PC-9 (cell line): Measurements from ENCODE around the gene KBTBD8. TPM values are rescaled to one million over a fixed set of nuclear protein-coding genes. Genes with fewer than 3 reads are reported as not detected.

ENCODE experiments used
- BruUV-seq: library from RNA; stranded (reverse); fragments of 400-500 nt; replicated peaks from 2 replicates; lab custom pipeline; 2021; lab: Mats Ljungman, UMichigan
- CTCF ChIA-PET: fragments of 300-600 bp; sonication (Branson Sonifier 250); formaldehyde crosslinking; loops from one replicate; lab custom pipeline; 2022; ENCODE audit warnings: antibody characterized with exemption; lab: Charles Lee
- POLR2A ChIA-PET: fragments of 300-600 bp; sonication (Branson Sonifier 250); formaldehyde crosslinking; loops from one replicate; lab custom pipeline; 2022; ENCODE audit warnings: antibody characterized with exemption; ENCODE audit not compliant: unreplicated experiment; lab: Charles Lee
- DNase-seq, 2 experiments: peaks; one replicate each; pipeline versions ENCODE4 v3.0.0 to v3.0.0-alpha.2; 2015 to 2022; ENCODE audit warnings: mixed read lengths in 1 of 2
- H2AFZ ChIP-seq: fragments of 200-600 bp; sonication (generic); 2 replicates; pipeline ENCODE4 v1.8.1; 2017; ENCODE audit warnings: antibody characterized with exemption
- H3F3A ChIP-seq: fragments of 200-600 bp; sonication (generic); 2 replicates; pipeline ENCODE4 v1.8.1; 2017; ENCODE audit warnings: antibody characterized with exemption, mild to moderate bottlenecking, low read depth; ENCODE audit not compliant: insufficient read depth
- H3K27ac ChIP-seq: fragments of 200-600 bp; sonication (generic); 2 replicates; pipeline ENCODE4 v1.6.1; 2016; ENCODE audit warnings: mixed run types
- H3K27me3 ChIP-seq: fragments of 200-600 bp; sonication (generic); 2 replicates; pipeline ENCODE4 v1.6.1; 2016; ENCODE audit warnings: low read depth, mixed run types; ENCODE audit not compliant: insufficient read depth
- H3K36me3 ChIP-seq: fragments of 200-600 bp; sonication (generic); 2 replicates; pipeline ENCODE4 v1.6.1; 2016; ENCODE audit warnings: low read depth, mixed run types
- H3K4me1 ChIP-seq: fragments of 200-600 bp; sonication (generic); replicated peaks from 2 replicates; pipeline ENCODE4 v1.6.1; 2016; ENCODE audit warnings: mixed run types; ENCODE audit not compliant: insufficient read depth
- H3K4me2 ChIP-seq: fragments of 200-600 bp; sonication (generic); 2 replicates; pipeline ENCODE4 v1.6.1; 2017; ENCODE audit warnings: mixed run types
- H3K4me3 ChIP-seq: fragments of 200-600 bp; sonication (generic); 2 replicates; pipeline ENCODE4 v1.6.1; 2016; ENCODE audit warnings: mixed run types
- H3K79me2 ChIP-seq: fragments of 200-600 bp; sonication (generic); 2 replicates; pipeline ENCODE4 v1.6.1; 2017; ENCODE audit warnings: low read depth, mixed run types
- H3K9me2 ChIP-seq: fragments of 200-600 bp; sonication (generic); 2 replicates; pipeline ENCODE4 v1.8.1; 2017; ENCODE audit warnings: mild to moderate bottlenecking; ENCODE audit not compliant: insufficient read depth
- H3K9me3 ChIP-seq: fragments of 200-600 bp; sonication (generic); 2 replicates; pipeline ENCODE4 v1.8.1; 2016; ENCODE audit warnings: low read depth; ENCODE audit not compliant: insufficient read depth
- H4K20me1 ChIP-seq: fragments of 200-600 bp; sonication (generic); 2 replicates; pipeline ENCODE4 v1.8.1; 2017; ENCODE audit not compliant: insufficient read depth
- CTCF ChIP-seq: fragments of 200-600 bp; sonication (generic); conservative IDR thresholded peaks from 2 replicates; pipeline ENCODE4 v1.6.1; 2017; ENCODE audit warnings: mixed run types, antibody characterized with exemption, mild to moderate bottlenecking, moderate library complexity
- EZH2 ChIP-seq: fragments of 200-600 bp; sonication (generic); IDR thresholded peaks from 2 replicates; pipeline ENCODE4 v1.8.0; 2017; ENCODE audit warnings: antibody characterized with exemption, low read depth
- intact Hi-C: fragments of 100-400 bp; cut with micrococcal nuclease; formaldehyde crosslinking; loops from one replicate; pipeline ENCODE4 v1.10.0; 2022; ENCODE audit not compliant: unreplicated experiment
- total RNA-seq: library from RNA; stranded (reverse); gene quantifications from 2 replicates; pipeline ENCODE4 v1.2.3, GENCODE V29; 2021

The KBTBD8 gene
- total RNA-seq, 1 experiment from 2014 or later = not detected

DNA sequence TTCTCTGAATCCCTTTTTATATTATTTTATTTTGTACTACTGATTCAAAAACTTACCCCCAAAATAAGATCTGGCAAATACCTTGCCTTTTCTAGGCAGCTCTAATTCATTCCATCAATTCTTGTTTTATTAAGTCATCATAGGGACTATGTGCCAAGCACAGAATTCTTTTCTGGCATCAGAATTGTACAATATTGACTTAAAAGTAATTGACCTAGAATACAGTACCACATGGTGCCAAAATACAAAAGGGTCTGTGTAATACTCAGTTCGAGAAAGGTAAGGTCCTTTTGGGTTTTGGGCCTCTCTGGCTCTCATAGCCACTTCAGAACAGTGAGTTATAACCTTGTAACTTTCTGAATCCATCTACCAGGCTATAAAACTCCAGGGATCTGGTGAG is 46.2 kb downstream of the KBTBD8 start:
- no peaks in the 10 kb centered on the region for H3K9me3 ChIP-seq
- no TSS peak for BruUV-seq
- no peaks in the 10 kb centered on the region for H3K9me2 ChIP-seq
- no peaks in the 10 kb centered on the region for H3F3A ChIP-seq
- no peak for TF ChIP-seq CTCF
- no peak for TF ChIP-seq EZH2
- intact Hi-C loops = no loop called here
- no peak for DNase-seq
- H3K4me2 ChIP-seq = no peak overlapping the region
- POLR2A ChIA-PET = interaction anchor here (0.6 kb wide), 1 partner anchor 758 kb away, joined by 6 read pairs; no protein-coding TSS in a partner anchor
- no peak overlapping the region for H2AFZ ChIP-seq
- H3K27me3 ChIP-seq = peaks cover 15% of the 10 kb centered on the region
- no peaks in the 10 kb centered on the region for H3K4me1 ChIP-seq
- no peaks in the 10 kb centered on the region for H3K79me2 ChIP-seq
- H3K27ac ChIP-seq = no peak overlapping the region
- H3K4me3 ChIP-seq = no peak overlapping the region
- H3K36me3 ChIP-seq = no peaks in the 10 kb centered on the region
- CTCF ChIA-PET = no interaction called here
- H4K20me1 ChIP-seq = no peaks in the 10 kb centered on the region

DNA sequence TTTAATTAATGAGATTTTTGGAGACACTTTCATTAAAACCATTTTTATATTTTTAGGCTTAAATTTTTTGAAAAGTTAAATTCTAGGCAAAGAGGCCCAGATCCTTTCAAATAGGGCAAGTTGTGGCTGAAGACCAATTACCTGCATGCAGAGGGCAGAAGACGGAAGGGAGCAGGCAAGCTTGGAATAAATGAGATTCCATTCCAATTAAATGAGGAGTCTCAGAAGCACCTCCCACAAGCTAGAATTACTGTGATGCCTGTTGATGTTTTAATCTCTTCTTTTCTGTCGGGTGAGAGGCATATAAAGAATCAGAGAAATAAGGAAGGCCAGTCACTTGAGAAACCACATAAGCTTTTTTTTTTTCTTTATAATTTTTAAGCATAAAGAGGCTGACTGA is 46.8 kb downstream of the KBTBD8 start:
- TF ChIP-seq CTCF (no peak), EZH2 (no peak)
- Histone ChIP-seq H3K9me2 (no peaks in the 10 kb centered on the region), H4K20me1 (no peaks in the 10 kb centered on the region), H3K27ac (no peak overlapping the region), H3K4me3 (no peak overlapping the region), H3K4me1 (no peaks in the 10 kb centered on the region), H3K9me3 (no peaks in the 10 kb centered on the region), H3K36me3 (no peaks in the 10 kb centered on the region), H3F3A (no peaks in the 10 kb centered on the region), H3K4me2 (no peak overlapping the region), H2AFZ (no peak overlapping the region), H3K79me2 (no peaks in the 10 kb centered on the region), H3K27me3 (peaks cover 15% of the 10 kb centered on the region)
- DNase-seq = no peak
- ChIA-PET CTCF (no interaction called here), POLR2A (interaction anchor here (0.6 kb wide), 1 partner anchor 759 kb away, joined by 6 read pairs; no protein-coding TSS in a partner anchor)
- BruUV-seq = no TSS peak
- intact Hi-C loops = no loop called here

- peaks cover 11% of the 10 kb centered on the region for H3K27me3 ChIP-seq
- TF ChIP-seq EZH2 = no peak
- TF ChIP-seq CTCF = no peak
- no peak for DNase-seq
- intact Hi-C loops = no loop called here
- no peaks in the 10 kb centered on the region for H3K79me2 ChIP-seq
- POLR2A ChIA-PET = interaction anchor here (0.7 kb wide), 1 partner anchor 9 kb away, joined by 3 read pairs; no protein-coding TSS in a partner anchor
- H3K4me2 ChIP-seq = no peak overlapping the region
- H3K9me3 ChIP-seq = no peaks in the 10 kb centered on the region
- CTCF ChIA-PET = no interaction called here
- no TSS peak for BruUV-seq
- H3K9me2 ChIP-seq = no peaks in the 10 kb centered on the region
- H2AFZ ChIP-seq = no peak overlapping the region
- no peak overlapping the region for H3K4me3 ChIP-seq
- H3F3A ChIP-seq = no peaks in the 10 kb centered on the region
- H3K27ac ChIP-seq = no peak overlapping the region
- no peaks in the 10 kb centered on the region for H4K20me1 ChIP-seq
- H3K4me1 ChIP-seq = no peaks in the 10 kb centered on the region
- H3K36me3 ChIP-seq = no peaks in the 10 kb centered on the region
Measured at GRCh38 chr3:67045711-67046465, 47.8 kb downstream of the KBTBD8 start.
